NCI-H146 treated with DMSO at 0.1 percent for 48 hours (cell line): ENCODE results near the gene BBS2.

Source experiments
- DNase-seq: peaks from one replicate; lab custom pipeline; 2025; ENCODE audit not compliant: unreplicated experiment; lab: John Stamatoyannopoulos, UW

The BBS2 gene

GRCh38 chr16:56519459-56520250, at the start of gene BBS2:
TSS of gene BBS2 (minus strand) at chr16:56520024. CDS start at chr16:56519862, 162 bp downstream.
- peak; percentile 52 for DNase-seq

- DNase-seq, result no peak
These were observed 45.1 kb upstream of the BBS2 start, which contains the start of gene MT4 for GRCh38 chr16:56564793-56565477. TSS of gene MT4 (plus strand) at chr16:56565073. CDS start at chr16:56565129, 56 bp downstream.

GRCh38 chr16:56561126-56561525, 41.3 kb upstream of the BBS2 start:
- no peak for DNase-seq

- DNase-seq, result no peak
These were observed 40.6 kb upstream of the BBS2 start for GRCh38 chr16:56560447-56560846.

- DNase-seq, result no peak
These were observed 39.3 kb upstream of the BBS2 start for GRCh38 chr16:56559109-56559508.

GRCh38 chr16:56558024-56558747, 38.4 kb upstream of the BBS2 start:
- DNase-seq, result peak; percentile 21

- no peak for DNase-seq
These were observed 34.6 kb upstream of the BBS2 start for GRCh38 chr16:56554441-56554840.

GRCh38 chr16:56551796-56552738, 32.2 kb upstream of the BBS2 start:
- no peak for DNase-seq

GRCh38 chr16:56549744-56550385, 30.0 kb upstream of the BBS2 start:
- no peak for DNase-seq

- no peak for DNase-seq
These were observed 29.3 kb upstream of the BBS2 start for GRCh38 chr16:56549161-56549560.

GRCh38 chr16:56547949-56548567, 28.2 kb upstream of the BBS2 start:
- no peak for DNase-seq

GRCh38 chr16:56547120-56547948, 27.5 kb upstream of the BBS2 start:
- peak; percentile 42 for DNase-seq

GRCh38 chr16:56542039-56542438, 22.2 kb upstream of the BBS2 start:
- no peak for DNase-seq

GRCh38 chr16:56539656-56540055, 19.8 kb upstream of the BBS2 start:
- DNase-seq, result no peak

GRCh38 chr16:56538331-56538730, 18.5 kb upstream of the BBS2 start:
- no peak for DNase-seq

GRCh38 chr16:56534847-56535383, 15.1 kb upstream of the BBS2 start:
- DNase-seq, result peak; percentile 1

GRCh38 chr16:56532714-56533113, 12.9 kb upstream of the BBS2 start:
- DNase-seq, result no peak

GRCh38 chr16:56530872-56531271, 11.0 kb upstream of the BBS2 start:
- no peak for DNase-seq
